ENCODE measurements around the gene APBB1IP. TPM values are rescaled to one million over a fixed set of nuclear protein-coding genes. Genes with fewer than 3 reads are reported as not detected.

Gene APBB1IP
- total and polyA plus RNA-seq, 2 of the 8 experiments (the other 6 are each of a cell fraction or from before 2014, with no cell fraction given) = 0.05 TPM; not detected in 1

GRCh38 chr10:26524161-26524896 lies 86.2 kb downstream of the APBB1IP start:
- Histone ChIP-seq H3K56ac (replicated peaks; ENCODE audit: insufficient read length, low read depth, low read length) (no peak overlapping the region), H4K5ac (ENCODE audit: insufficient read length, low read depth, low read length) (no peak overlapping the region), H3K23ac (ENCODE audit: insufficient read length) (no peak overlapping the region), H3K4me1 (replicated peaks in 1 of 4; ENCODE audit: control insufficient read depth in 3 of 4, insufficient read depth in 4 of 4, low read length in 3 of 4) (no peaks in the 10 kb centered on the region), H3K27me3 (replicated peaks in 1 of 4; ENCODE audit: control insufficient read depth in 3 of 4, extremely low read depth in 1 of 4, insufficient read depth in 3 of 4, low read length in 3 of 4) (no peaks in the 10 kb centered on the region), H3K9ac (replicated peaks in 1 of 4; ENCODE audit: extremely low read depth in 1 of 4, low read depth in 3 of 4, low read length in 3 of 4) (no peak overlapping the region), H2AK5ac (ENCODE audit: low read depth, low read length) (no peak overlapping the region), H2BK5ac (ENCODE audit: low read depth, low read length) (no peak overlapping the region), H3K79me2 (ENCODE audit: control insufficient read depth in 1 of 2, insufficient read depth in 2 of 2, low read length in 2 of 2) (no peaks in the 10 kb centered on the region), H3K23me2 (ENCODE audit: low read depth, low read length) (no peaks in the 10 kb centered on the region), H3K4me3 (ENCODE audit: extremely low read depth in 1 of 4, insufficient read depth in 2 of 4, low read depth in 3 of 4, low read length in 4 of 4) (no peak overlapping the region), H3K4me2 (ENCODE audit: insufficient read depth in 1 of 2, low read depth in 2 of 2, low read length in 2 of 2) (no peak overlapping the region), H4K8ac (ENCODE audit: extremely low read depth, insufficient read depth, low read length) (no peak overlapping the region), H3K4ac (replicated peaks; ENCODE audit: insufficient read length, low read depth, low read length) (no peak overlapping the region), H2BK15ac (ENCODE audit: low read length) (no peak overlapping the region), H3K79me1 (ENCODE audit: low read depth, low read length) (no peaks in the 10 kb centered on the region), H4K91ac (replicated peaks; ENCODE audit: insufficient read length, low read length) (no peak overlapping the region), H3K36me3 (ENCODE audit: control insufficient read depth in 2 of 4, insufficient read depth in 4 of 4, low read length in 3 of 4) (no peaks in the 10 kb centered on the region), H2BK12ac (ENCODE audit: low read depth, low read length) (no peak overlapping the region), H3K18ac (ENCODE audit: extremely low read depth, low read length) (no peak overlapping the region), H2AFZ (ENCODE audit: low read length) (no peak overlapping the region; the same call in 1 of the 2 replicates), H3K14ac (ENCODE audit: insufficient read length) (no peak overlapping the region), H4K20me1 (replicated peaks in 1 of 2; ENCODE audit: control insufficient read depth in 1 of 2, insufficient read depth in 2 of 2, low read length in 2 of 2) (no peaks in the 10 kb centered on the region), H3K27ac (ENCODE audit: low read depth, low read length) (no peak overlapping the region), H3K9me3 (ENCODE audit: insufficient read depth in 2 of 2, low read depth in 1 of 2, low read length in 1 of 2) (peaks cover 0 to 5% of the 10 kb centered on the region in 2 experiments; a peak in 1 of 4 replicates), H2BK20ac (ENCODE audit: low read length) (no peak overlapping the region), H2BK120ac (replicated peaks; ENCODE audit: low read depth, low read length) (no peak overlapping the region)
- POLR2A ChIA-PET (ENCODE audit: partially characterized antibody) = no interaction called here
- CTCF ChIA-PET (ENCODE audit: partially characterized antibody) = interaction anchor here (0.6 to 2.0 kb wide), 7 partner anchors 8 to 25 kb away, joined by 3 to 11 read pairs (median 4); no protein-coding TSS in a partner anchor
- FAIRE-seq = no peak
- DNase-seq (ENCODE audit: low read depth in 1 of 2, low spot score in 2 of 2) = no peak
- 90% methylated on average over 6 of the region's 6 CpGs; no CpG with 5 or more reads in 1 of the 2 experiments for WGBS, 2 experiments (ENCODE audit: extremely low coverage in 1 of 2, insufficient coverage in 1 of 2, insufficient read length in 1 of 2, insufficient replicate concordance in 2 of 2, low coverage in 1 of 2, low lambda C conversion rate in 2 of 2, missing lambda C conversion rate in 1 of 2)
- TF ChIP-seq EZH2 (IDR thresholded peaks at IDR 0.05; ENCODE audit: low read depth, low read length, severe bottlenecking) (no peak), TEAD4 (IDR thresholded peaks at IDR 0.05; ENCODE audit: low read depth, low read length) (no peak), POLR2A (IDR thresholded peaks at IDR 0.05; ENCODE audit: control extremely low read depth in 1 of 2, low read depth in 2 of 2, low read length in 2 of 2) (no peak), BCL11A (IDR thresholded peaks at IDR 0.05; ENCODE audit: low read depth in 2 of 2, low read length in 2 of 2) (no peak), USF2 (IDR thresholded peaks at IDR 0.05; ENCODE audit: low read length) (no peak), CHD1 (IDR thresholded peaks at IDR 0.05; ENCODE audit: low read depth, low read length) (no peak), TAF1 (IDR thresholded peaks at IDR 0.05; ENCODE audit: low read depth, low read length) (no peak), RNF2 (IDR thresholded peaks at IDR 0.05; ENCODE audit: borderline replicate concordance, low read depth, low read length, missing control alignments, poor library complexity, severe bottlenecking) (no peak), SAP30 (IDR thresholded peaks at IDR 0.05; ENCODE audit: insufficient read depth, insufficient replicate concordance, low read length) (no peak), FOSL1 (IDR thresholded peaks at IDR 0.05; ENCODE audit: insufficient read depth, low read depth, low read length) (no peak)

All from H1 (cell line).